ENCODE data around the gene COL21A1.

The COL21A1 gene

GRCh38 chr6:56101141-56101553 lies 146.2 kb downstream of the COL21A1 start:
- DNase-seq, result no peak

GRCh38 chr6:56096946-56097621 lies 150.3 kb downstream of the COL21A1 start:
- DNase-seq, result no peak

GRCh38 chr6:56096541-56096940 lies 150.8 kb downstream of the COL21A1 start:
- no peak for DNase-seq

GRCh38 chr6:56093776-56094175 lies 153.6 kb downstream of the COL21A1 start:
- no peak for DNase-seq

- no peak for DNase-seq
Observed at GRCh38 chr6:56091159-56091869, 156.1 kb downstream of the COL21A1 start.

- DNase-seq, result no peak
Observed at GRCh38 chr6:56088641-56089040, 158.7 kb downstream of the COL21A1 start.

- no peak for DNase-seq
Observed at GRCh38 chr6:56087421-56087820, 160.0 kb downstream of the COL21A1 start.

- DNase-seq, result no peak
Observed at GRCh38 chr6:56079751-56080540, 167.4 kb downstream of the COL21A1 start.

- no peak for DNase-seq
Observed at GRCh38 chr6:56076033-56076432, 171.3 kb downstream of the COL21A1 start.

- DNase-seq, result no peak
Observed at GRCh38 chr6:56073761-56074160, 173.6 kb downstream of the COL21A1 start.

- DNase-seq, result no peak
Observed at GRCh38 chr6:56073315-56073714, 174.1 kb downstream of the COL21A1 start.

GRCh38 chr6:56072856-56073255 lies 174.5 kb downstream of the COL21A1 start:
- DNase-seq, result no peak

GRCh38 chr6:56065408-56065807 lies 182.0 kb downstream of the COL21A1 start:
- no peak for DNase-seq

GRCh38 chr6:56062836-56063235 lies 184.5 kb downstream of the COL21A1 start:
- DNase-seq, result no peak

- DNase-seq, result no peak
Observed at GRCh38 chr6:56058636-56059035, 188.7 kb downstream of the COL21A1 start.

GRCh38 chr6:56055081-56055704 lies 192.2 kb downstream of the COL21A1 start:
- no peak for DNase-seq

GRCh38 chr6:56051202-56051598 lies 196.2 kb downstream of the COL21A1 start:
- DNase-seq, result no peak

- DNase-seq, result no peak
Observed at GRCh38 chr6:56050530-56051201, 196.7 kb downstream of the COL21A1 start.

GRCh38 chr6:56048601-56049000 lies 198.8 kb downstream of the COL21A1 start:
- DNase-seq, result no peak

- no peak for DNase-seq
Observed at GRCh38 chr6:56047931-56048540, 199.3 kb downstream of the COL21A1 start.

- DNase-seq, result peak; percentile 50
Observed at GRCh38 chr6:56046576-56046975, 200.8 kb downstream of the COL21A1 start.

- DNase-seq, result no peak
Observed at GRCh38 chr6:56043761-56044160, 203.6 kb downstream of the COL21A1 start.
